A204.1 (cell line): ENCODE results near the gene IRF7.
"Not testable (repeated sequence)": the region's sequence is repeated elsewhere in the genome, so short reads cannot be mapped to it uniquely, and the experiment has no call there.

Source experiments
- FAIRE-seq: peaks from 2 replicates; lab custom pipeline; 2012; peaks lifted over from hg19 to GRCh38; lab: Jason Lieb, UNC

Gene IRF7

DNA sequence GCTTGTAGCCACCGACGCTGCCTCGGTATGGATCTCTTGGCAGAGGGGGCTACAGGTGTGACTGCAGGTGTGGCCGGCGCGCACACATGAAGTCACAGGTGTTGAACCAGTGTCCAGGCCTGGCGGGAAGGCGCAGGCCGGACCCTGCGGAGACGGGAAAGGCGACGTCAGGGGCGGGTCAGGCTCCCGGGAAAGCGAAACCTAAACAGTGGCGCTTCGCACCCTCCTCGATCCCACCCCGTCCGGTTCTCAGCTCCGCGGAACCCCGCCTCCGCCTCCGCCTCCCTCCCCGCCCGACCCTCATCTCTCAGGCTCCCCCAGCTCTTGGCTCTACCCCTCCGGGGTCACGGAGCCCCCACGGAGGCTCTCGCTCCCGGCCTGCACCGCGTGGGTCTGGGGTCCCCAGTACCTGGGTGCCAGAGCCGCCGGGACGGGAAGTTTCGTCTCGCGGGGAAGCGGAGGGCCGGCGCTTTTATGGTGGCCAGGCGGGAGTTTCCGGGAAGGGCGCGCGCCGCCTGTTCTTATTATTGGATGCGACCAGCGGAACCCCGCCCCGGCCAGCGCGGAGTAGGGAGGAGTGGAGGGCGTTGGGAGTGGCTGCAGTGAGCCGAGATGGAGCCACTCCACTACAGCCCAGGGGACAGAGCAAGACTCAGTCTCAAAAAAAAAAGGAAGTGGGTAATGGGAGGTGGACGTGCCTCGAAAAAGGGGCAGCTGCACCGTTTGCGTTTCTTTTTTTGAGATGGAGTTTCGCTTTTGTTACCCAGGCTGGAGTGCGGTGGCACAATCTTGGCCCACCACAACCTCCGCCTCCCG is at the start of gene IRF7:
TSS of gene IRF7 (minus strand) at position 447 of the 816 bp plus-strand sequence. CDS start 586 bp downstream, outside the sequence.
- FAIRE-seq, result no peak

GRCh38 chr11:665062-665703 is 49.4 kb upstream of the IRF7 start:
- no peak for FAIRE-seq

- no peak for FAIRE-seq
These were observed 47.0 kb upstream of the IRF7 start for GRCh38 chr11:662689-663274.

DNA sequence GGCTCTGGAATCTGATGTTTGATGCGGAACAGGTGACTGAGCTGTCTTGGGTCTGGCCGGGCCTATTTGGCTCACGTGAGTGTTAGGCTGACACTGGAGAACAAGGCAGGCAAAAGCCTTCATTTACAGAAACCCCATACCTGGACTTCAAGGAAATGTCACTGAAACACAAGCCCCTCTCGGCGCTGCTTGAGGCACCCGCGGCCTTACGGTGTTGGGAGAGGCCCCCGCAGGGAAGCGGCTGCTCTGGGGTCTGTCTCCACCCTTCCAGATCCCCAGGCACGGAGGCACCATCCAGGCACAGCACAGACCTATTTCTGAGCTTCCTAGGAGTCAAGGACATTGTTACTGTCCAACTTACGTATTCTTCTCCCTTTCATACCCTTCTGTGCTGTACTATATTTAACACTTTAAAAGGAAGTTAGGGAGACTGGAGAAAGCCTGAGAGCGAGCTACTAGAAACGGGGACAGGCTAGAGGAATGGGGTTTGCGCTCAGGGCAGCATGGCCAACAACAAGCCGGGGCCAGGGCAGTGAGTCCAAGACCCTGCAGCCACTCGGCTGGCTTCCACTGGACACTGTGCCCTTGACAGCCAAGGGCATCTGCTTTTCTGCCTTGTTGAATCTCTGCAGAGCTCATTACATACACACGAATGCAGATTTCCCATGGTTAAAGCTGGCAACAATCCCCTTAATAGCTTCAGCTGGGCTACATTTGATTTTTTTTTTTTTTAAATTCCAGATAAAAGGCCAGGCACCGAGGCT is 45.1 kb upstream of the IRF7 start:
- no peak for FAIRE-seq

- no peak for FAIRE-seq
These were observed 44.5 kb upstream of the IRF7 start for GRCh38 chr11:660281-660680.

DNA sequence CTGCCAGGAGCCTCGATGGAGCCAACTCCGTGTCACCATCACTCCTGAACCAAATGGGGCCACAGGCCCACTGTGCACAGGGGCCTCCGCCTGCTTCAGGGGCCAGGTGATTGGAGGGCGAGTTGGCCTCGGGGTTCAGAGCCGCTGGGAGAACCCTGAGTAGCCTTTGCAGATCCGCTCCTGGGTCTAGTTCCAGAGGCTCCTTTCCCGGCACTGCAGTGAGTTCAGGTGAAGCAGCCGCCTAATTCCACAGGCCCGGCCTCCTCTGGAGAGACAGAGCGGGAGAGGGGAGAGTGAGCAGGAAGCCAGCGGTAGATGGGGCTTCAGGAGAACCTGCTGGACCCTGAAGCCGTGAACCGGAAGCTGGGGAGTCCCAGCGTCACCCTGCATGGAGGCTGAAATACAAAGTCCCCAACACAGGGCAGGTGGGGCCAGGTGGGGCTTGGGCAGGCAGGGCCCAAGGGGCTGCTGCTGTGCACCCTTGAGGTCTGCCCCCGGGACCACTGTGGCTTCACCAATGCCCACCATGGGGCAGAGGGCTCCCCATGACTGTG is 43.9 kb upstream of the IRF7 start:
- FAIRE-seq, result no peak

GRCh38 chr11:657691-658126 is 42.0 kb upstream of the IRF7 start:
- FAIRE-seq, result no peak

DNA sequence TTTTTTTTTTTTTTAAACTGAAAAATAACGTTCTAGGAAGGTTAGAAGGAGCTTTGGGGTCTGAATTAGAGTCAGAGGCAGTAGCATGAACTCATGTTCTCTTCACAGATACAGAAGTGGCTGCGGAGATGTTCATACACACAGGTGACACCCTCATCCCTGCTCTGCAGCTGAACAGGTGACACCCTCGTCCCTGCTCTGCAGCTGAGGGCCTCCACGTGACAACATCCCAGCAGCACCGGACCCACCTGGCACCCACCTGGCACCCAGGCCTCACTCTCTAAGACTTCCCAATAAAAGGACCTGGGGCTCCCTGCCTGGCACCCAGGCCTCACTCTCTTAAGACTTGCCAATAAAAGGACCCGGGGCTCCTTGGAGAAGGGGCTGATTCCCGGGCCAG is 41.1 kb upstream of the IRF7 start:
- no peak for FAIRE-seq

DNA sequence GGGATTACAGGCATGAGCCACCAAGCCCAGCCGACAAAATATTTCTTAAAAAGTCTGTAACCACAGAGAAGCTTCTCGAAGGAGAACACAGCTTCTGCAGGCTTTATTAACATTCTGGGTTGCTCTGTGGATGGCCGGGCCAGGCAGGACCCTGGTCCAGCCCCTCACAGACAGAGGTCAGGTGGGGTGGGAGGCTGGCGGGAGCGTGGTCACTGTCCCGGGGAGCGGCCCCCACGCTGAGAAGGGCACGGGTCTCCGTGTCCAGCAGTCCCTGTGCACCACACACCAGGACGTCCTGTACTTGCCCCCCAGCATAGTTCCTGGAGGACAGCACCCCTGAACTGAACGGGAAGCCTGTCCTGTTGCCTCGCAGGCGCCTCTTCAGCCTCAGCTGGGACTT is 40.7 kb upstream of the IRF7 start:
- no peak for FAIRE-seq

DNA sequence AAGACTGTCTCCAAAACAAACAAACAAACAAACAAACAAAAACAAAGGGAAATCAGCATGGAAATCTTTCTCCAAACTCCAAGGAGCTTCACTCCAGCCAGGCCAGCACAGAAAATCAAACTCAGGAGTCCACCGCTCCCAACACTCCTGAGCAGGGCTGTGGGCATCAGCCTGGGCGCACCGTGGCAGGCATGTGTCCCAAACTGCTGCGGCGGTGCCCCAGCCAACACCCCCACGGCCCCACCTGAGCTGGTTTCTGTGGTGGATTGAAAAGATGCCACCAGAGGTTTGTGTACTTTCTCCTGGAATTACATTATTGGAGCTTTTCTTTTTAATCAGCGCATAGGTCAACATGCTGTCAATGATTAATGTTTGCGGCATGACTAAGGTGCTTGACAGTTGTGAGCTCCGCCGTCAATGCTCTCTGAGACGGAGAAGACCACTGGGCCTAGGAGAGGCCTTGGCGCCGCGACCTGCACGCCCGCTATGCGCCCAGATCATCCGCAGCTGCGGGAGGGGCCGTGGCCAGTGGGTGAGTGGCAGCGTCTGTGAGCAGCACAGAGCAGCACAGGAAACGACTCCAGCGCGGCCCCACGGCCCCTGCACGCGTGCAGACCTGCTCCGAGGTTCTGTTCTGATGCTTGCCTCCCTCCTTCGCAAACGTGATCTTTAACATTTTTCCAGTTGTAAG is 39.4 kb upstream of the IRF7 start:
- FAIRE-seq, result no peak

DNA sequence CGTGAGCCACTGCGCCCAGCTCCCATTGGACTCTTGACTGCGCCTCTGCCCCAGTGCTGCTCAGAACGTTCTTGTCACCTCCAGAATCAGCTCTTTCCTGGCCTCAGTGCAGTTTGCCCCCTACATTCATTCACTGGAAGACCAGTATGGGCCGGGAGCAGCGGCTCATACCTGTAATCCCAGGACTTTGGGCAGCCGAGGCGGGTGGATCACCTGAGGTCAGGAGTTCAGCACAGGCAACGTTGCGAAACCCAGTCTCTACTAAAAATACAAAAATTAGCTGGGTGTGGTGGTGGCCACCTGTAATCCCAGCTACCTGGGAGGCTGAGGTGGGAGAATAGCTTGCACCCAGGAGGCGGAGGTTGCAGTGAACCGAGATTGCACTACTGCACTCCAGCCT is 38.7 kb upstream of the IRF7 start:
- FAIRE-seq, result not testable (repeated sequence)

DNA sequence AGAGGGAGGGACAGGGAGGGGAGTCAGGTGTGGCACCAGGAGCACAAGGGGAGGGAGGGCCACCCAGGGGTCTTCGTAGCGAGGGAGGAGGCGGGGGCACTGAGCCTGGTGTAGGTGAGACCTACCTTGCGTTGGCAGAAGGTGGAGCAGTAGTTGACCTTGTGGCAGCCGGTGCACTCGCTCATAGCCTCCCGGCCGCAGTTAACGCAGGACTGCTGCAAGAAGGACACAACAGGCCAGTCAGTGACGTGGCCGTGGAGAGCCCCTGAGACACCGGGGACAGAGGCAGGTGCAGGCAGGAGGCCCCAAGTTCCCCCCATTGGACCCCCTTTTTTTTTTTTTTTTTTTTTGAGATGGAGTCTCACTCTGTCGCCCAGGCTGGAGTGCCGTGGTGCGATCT is 38.1 kb upstream of the IRF7 start:
- no peak for FAIRE-seq

GRCh38 chr11:653136-653535 is 37.4 kb upstream of the IRF7 start:
- FAIRE-seq, result not testable (repeated sequence)

DNA sequence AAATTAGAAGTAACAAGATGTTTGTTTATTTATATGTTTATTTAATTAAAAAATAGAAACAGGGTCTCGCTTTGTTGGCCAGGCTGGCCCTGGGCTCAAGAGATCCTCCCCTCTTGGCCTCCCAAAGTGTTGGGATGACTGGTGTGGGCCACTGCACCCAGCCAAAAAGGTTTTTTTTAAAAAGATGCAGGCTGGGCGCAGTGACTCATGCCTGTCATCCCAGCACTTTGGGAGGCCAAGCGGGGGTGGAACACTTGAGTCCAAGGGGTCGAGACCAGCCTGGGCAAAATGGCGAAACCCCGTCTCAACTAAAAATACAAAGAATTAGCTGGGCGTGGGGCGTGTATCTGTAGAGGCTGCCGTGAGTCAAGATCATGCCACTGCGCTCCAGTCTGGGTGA is 34.7 kb upstream of the IRF7 start:
- no peak for FAIRE-seq

- not testable (repeated sequence) for FAIRE-seq
These were observed 32.0 kb upstream of the IRF7 start for GRCh38 chr11:647672-648158.

- FAIRE-seq, result no peak
These were observed 30.5 kb upstream of the IRF7 start for GRCh38 chr11:646214-646613.

DNA sequence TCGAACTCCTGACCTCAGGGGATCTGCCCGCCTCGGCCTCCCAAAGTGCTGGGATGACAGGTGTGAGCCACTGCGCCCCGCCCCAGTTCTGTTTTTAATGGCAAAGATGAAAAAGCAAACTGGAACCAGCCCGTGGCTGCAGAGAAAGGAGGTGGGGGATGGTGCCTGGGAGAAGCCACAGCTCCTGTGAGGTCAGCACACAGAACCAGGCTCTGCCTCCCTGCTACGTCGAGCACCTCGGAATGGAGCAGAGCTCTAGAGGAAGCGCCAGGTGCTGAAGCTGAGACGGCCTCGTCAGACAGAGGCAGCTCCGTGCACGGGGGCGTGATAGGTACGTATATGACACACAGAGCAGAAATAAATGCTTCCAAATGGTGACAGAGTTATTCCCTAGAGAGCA is 29.8 kb upstream of the IRF7 start:
- FAIRE-seq, result no peak

DNA sequence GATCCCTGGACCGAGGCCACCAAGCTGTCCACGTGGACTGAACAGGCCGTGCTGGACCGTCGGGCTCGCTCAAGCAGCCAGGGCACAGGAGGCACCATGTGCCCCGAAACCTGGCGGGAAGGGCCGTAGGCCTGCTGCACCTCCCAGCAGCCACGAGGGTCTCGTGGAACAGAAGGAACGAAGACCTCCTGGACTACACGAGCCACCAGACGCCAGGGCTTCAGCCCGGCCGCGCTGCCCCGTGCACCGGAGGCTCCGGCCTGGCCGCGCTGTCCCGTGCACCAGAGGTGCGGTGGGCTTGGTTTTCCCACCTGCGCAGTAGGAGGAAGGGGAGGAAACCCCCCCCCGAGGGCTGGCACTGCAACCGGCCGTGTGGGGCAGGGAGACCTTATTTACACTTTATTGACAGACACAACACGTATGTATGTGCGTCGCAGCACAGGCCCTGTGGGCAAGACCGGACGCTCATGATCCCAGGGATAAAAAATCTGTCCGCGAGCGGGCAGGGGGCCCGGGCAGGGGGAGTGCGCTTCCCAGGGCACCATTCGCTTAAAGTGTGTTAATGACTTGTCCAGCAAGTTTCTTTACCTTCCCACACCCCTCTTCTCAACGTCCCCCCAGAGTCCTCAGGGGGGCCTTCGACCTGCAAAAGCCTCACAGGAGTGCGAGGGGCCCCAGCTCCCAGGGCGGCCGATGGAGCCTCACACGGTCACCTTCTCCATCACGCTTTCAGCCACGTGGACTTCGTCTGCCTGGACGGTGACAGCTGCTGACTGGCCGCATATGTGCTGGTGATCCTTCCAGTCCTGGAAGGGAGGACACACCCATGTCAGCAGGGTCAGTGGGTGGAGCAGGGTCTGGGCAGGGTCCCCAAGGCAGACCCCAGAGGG is 28.3 kb upstream of the IRF7 start:
- FAIRE-seq, result no peak

DNA sequence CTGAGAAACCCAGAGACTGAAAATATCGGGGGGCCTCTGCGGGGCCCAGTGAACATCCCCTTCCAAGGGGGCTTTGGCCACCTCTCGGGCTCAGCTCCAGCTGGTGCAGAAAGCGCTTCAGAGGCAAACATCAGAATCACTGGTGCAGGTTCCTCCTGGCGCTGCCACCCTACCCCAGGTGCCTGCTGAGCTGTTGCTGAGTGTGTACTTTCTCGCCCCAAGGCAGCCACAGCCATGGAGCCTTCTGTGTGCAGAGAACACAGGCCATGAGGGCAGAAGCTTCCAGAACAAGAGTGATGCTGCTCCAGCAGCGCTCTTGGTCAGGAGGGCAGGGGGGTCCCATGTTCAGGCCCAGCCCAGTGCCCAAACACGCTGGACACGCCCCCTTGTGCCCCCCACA is 27.6 kb upstream of the IRF7 start:
- no peak for FAIRE-seq

- no peak for FAIRE-seq
These were observed 26.1 kb upstream of the IRF7 start for GRCh38 chr11:641806-642370.
